CD8-positive, alpha-beta memory T cell (primary cell): ENCODE measurements around the gene ACSM6. TPM values are rescaled to one million over a fixed set of nuclear protein-coding genes. Genes with fewer than 3 reads are reported as not detected.

ENCODE experiments used
- CTCF ChIA-PET: fragments of 350-600 bp; sonication (Branson Sonifier 250); formaldehyde crosslinking; loops from one replicate; lab custom pipeline; 2021; ENCODE audit warnings: antibody characterized with exemption; lab: Charles Lee
- POLR2A ChIA-PET: fragments of 350-600 bp; sonication (Branson Sonifier 250); formaldehyde crosslinking; loops from one replicate; lab custom pipeline; 2021; ENCODE audit warnings: antibody characterized with exemption; lab: Charles Lee
- DNase-seq, 5 donors: peaks; one replicate each; pipeline versions ENCODE4 v3.0.0 to v3.0.0-alpha.2; 2020 to 2022; ENCODE audit warnings: mixed read lengths in 1 of 5
- H3K27ac ChIP-seq: one replicate; pipeline ENCODE4 v1.7.0; 2013; ENCODE audit warnings: low read depth, mild to moderate bottlenecking, low read length, moderate library complexity
- H3K27me3 ChIP-seq: 2 replicates; pipeline ENCODE4 v1.7.0; 2013; ENCODE audit warnings: low read length, mild to moderate bottlenecking; ENCODE audit not compliant: insufficient read depth, poor library complexity, severe bottlenecking
- H3K36me3 ChIP-seq: 2 replicates; pipeline ENCODE4 v1.7.0; 2013; ENCODE audit warnings: mild to moderate bottlenecking, low read length, moderate library complexity; ENCODE audit not compliant: insufficient read depth
- H3K4me1 ChIP-seq: 2 replicates; pipeline ENCODE4 v1.7.0; 2013; ENCODE audit warnings: mild to moderate bottlenecking, low read length, moderate library complexity; ENCODE audit not compliant: insufficient read depth
- H3K4me3 ChIP-seq: 2 replicates; pipeline ENCODE4 v1.7.0; 2013; ENCODE audit warnings: mild to moderate bottlenecking, low read length
- H3K9me3 ChIP-seq: 2 replicates; pipeline ENCODE4 v1.7.0; 2013; ENCODE audit warnings: mild to moderate bottlenecking, low read length
- H3K27ac Mint-ChIP-seq, 8 donors: one replicate each; pipeline ENCODE4 v1.8.0; 2020 to 2021; ENCODE audit warnings: mixed read lengths in 8 of 8, mild to moderate bottlenecking in 6 of 8, inconsistent platforms in 3 of 8, moderate library complexity in 3 of 8
- H3K27me3 Mint-ChIP-seq, 2 donors: one replicate each; pipeline ENCODE4 v1.8.0; 2020 to 2021; ENCODE audit warnings: mixed read lengths in 2 of 2, mild to moderate bottlenecking in 1 of 2, moderate library complexity in 1 of 2
- H3K36me3 Mint-ChIP-seq, 3 donors: one replicate each; pipeline ENCODE4 v1.8.0; 2020 to 2021; ENCODE audit warnings: mixed read lengths in 3 of 3, inconsistent platforms in 1 of 3, mild to moderate bottlenecking in 1 of 3
- H3K4me1 Mint-ChIP-seq, 3 donors: one replicate each; pipeline ENCODE4 v1.8.0; 2020 to 2021; ENCODE audit warnings: mixed read lengths in 3 of 3, inconsistent platforms in 1 of 3, mild to moderate bottlenecking in 1 of 3
- H3K4me3 Mint-ChIP-seq, 7 donors: one replicate each; pipeline ENCODE4 v1.8.0; 2020 to 2021; ENCODE audit warnings: mixed read lengths in 7 of 7, mild to moderate bottlenecking in 6 of 7, moderate library complexity in 4 of 7, inconsistent platforms in 2 of 7
- H3K9me3 Mint-ChIP-seq, 5 donors: one replicate each; pipeline ENCODE4 v1.8.0; 2020 to 2022; ENCODE audit warnings: mixed read lengths in 5 of 5, mild to moderate bottlenecking in 3 of 5, moderate library complexity in 2 of 5, inconsistent platforms in 1 of 5
- polyA plus RNA-seq: library from polyadenylated mRNA; unstranded; fragments of 300-500 nt; fragmentation: Illumina TruSeq; gene quantifications from one replicate; pipeline ENCODE4 v1.2.3, GENCODE V29; 2021
- total RNA-seq, 2 experiments: library from RNA; stranded (reverse); gene quantifications; one replicate each; pipeline ENCODE4 v1.2.3, GENCODE V29; 2021

The ACSM6 gene
- total and polyA plus RNA-seq, 3 experiments from 2014 or later, result not detected

DNA sequence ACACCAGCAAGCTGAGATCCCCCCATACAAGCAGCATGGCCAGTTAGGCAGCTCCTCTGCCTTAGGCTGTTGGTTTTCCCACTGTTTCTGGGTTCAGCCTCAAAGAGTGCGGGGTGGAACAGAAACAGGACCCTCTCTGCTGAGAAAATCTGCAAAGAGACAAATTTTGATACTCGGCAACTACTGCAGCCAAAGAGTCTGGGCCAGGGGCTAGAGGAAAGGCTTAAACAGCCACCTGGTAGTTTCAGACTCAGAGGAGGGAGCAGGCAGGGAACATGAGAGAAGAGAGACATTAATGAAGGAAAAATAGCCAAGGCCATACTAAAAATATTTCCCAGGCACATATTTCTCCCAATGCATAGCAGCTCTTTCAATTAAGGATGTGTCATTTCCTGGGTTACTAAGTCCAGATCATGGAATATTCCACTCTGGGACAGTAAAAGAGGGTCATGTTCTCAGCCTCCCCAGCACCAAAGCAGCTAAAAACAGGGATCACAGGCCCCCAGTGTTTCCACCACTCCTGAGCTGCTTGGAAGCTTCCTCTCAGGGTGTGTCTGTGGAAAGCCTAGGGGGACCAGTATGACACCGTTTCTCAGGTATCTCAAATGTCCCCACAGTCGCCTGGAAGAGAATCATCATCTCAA lies 67.0 kb downstream of the ACSM6 start:
- Mint-ChIP-seq H3K27ac (no peak overlapping the region), H3K4me3 (no peak overlapping the region), H3K9me3 (no peaks in the 10 kb centered on the region), H3K4me1 (no peaks in the 10 kb centered on the region), H3K27me3 (peaks cover 0 to 10% of the 10 kb centered on the region in 2 donors), H3K36me3 (no peaks in the 10 kb centered on the region)
- no peak overlapping the region for H3K4me3 ChIP-seq
- CTCF ChIA-PET, result no interaction called here
- H3K4me1 ChIP-seq, result no peaks in the 10 kb centered on the region
- POLR2A ChIA-PET, result no interaction called here
- DNase-seq, result no peak
- no peaks in the 10 kb centered on the region for H3K9me3 ChIP-seq
- H3K27ac ChIP-seq, result no peak overlapping the region
- H3K36me3 ChIP-seq, result no peaks in the 10 kb centered on the region
- H3K27me3 ChIP-seq, result no peaks in the 10 kb centered on the region

DNA sequence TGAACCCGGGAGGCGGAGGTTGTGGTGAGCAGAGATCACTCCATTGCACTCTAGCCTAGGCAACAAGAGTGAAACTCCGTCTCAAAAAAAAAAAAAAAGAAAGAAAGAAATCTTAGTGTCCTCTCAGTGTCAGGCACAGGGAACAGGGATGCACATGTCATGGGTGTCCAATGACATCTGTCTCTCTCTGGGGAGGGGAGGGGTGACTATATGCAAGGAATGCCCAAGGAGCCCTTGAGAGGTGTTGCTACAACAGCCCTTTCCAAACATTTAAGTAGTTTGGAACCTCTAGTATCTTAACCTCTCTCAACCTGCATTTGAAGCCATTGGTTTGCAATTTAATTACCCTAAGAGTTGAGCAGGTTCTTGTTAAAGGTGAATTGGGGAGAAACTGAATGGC lies 67.9 kb downstream of the ACSM6 start:
- Mint-ChIP-seq H3K4me3 (no peak overlapping the region), H3K36me3 (no peaks in the 10 kb centered on the region), H3K27me3 (peaks cover 0 to 10% of the 10 kb centered on the region in 2 donors), H3K27ac (no peak overlapping the region), H3K9me3 (no peaks in the 10 kb centered on the region), H3K4me1 (peaks cover 3 to 5% (median 4%) of the 10 kb centered on the region in 3 donors)
- ChIA-PET POLR2A (no interaction called here), CTCF (no interaction called here)
- no peak for DNase-seq
- H3K4me3 ChIP-seq, result no peak overlapping the region
- no peak overlapping the region for H3K27ac ChIP-seq
- no peaks in the 10 kb centered on the region for H3K4me1 ChIP-seq
- no peaks in the 10 kb centered on the region for H3K9me3 ChIP-seq
- no peaks in the 10 kb centered on the region for H3K27me3 ChIP-seq
- H3K36me3 ChIP-seq, result no peaks in the 10 kb centered on the region

DNA sequence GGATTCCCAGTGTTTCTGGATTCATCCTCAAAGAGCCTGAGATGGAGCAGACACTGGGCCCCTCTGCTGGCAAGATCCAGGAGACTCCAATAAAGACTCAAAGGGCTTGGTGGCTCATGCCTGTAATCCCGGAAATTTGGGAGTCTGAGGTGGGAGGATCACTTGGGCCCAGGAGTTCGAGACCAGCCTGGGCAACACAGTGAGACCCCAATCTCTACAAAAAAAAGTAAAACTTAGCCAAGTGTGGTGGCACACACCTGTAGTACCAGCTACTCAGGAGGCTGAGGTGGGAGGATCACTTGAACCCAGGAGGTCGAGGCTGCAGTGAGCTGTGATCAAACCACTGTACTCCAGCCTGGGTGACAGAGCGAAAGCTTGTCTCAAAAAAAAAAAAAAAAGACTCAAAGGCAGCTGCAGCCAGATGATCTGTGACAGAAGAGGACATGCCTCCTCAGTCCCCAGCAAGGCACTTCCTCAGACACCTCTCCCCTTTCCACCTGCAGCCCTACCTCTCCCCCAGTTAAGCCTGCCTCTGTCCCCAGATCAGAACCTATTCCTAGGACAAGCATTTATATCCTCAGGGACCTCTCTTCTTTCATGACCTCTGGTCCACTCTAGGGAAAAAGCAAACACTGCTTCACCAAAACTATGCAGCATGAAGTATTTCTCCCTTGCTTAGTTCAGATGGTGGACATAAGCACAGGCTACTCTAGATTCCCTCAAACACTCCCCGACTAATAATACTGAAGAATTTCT lies 68.9 kb downstream of the ACSM6 start:
- POLR2A ChIA-PET, result no interaction called here

DNA sequence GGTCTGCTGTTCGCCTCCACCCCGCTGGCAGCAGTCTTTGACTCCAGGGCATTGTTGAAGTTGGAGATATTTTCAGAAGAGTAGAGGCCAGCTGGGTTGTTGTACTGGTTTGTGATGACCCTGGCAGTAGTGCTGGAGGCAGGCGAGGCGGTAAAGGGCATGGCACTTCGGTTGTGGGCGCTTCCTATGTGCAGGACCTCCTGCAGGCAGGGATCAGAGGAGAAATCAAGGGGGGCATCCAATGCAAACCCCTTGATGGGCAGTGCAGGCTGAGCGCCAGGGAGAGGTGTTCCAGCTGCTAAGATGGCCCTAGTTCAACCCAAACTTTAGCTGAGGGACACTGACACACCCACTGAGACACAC lies 69.8 kb downstream of the ACSM6 start:
- Histone ChIP-seq H3K36me3 (no peaks in the 10 kb centered on the region), H3K27ac (no peak overlapping the region), H3K27me3 (no peaks in the 10 kb centered on the region), H3K9me3 (no peaks in the 10 kb centered on the region), H3K4me1 (no peaks in the 10 kb centered on the region), H3K4me3 (no peak overlapping the region)
- ChIA-PET POLR2A (interaction anchor here (0.7 kb wide), 1 partner anchor 36 kb away, joined by 3 read pairs; no protein-coding TSS in a partner anchor), CTCF (interaction anchor here (1.2 kb wide), 1 partner anchor 30 kb away, joined by 3 read pairs; no protein-coding TSS in a partner anchor)
- Mint-ChIP-seq H3K27ac (no peak overlapping the region), H3K4me1 (peaks cover 3 to 6% (median 4%) of the 10 kb centered on the region in 3 donors), H3K36me3 (no peaks in the 10 kb centered on the region), H3K27me3 (peaks cover 0 to 4% of the 10 kb centered on the region in 2 donors), H3K4me3 (no peak overlapping the region), H3K9me3 (no peaks in the 10 kb centered on the region)
- DNase-seq, result no peak

More for the DNA sequence above, 68.9 kb downstream of the ACSM6 start:
- H3K27ac ChIP-seq, result no peak overlapping the region
- H3K27me3 ChIP-seq, result no peaks in the 10 kb centered on the region
- DNase-seq, result no peak
- peaks cover 3 to 6% (median 4%) of the 10 kb centered on the region in 3 donors for H3K4me1 Mint-ChIP-seq
- CTCF ChIA-PET, result no interaction called here
- H3K9me3 ChIP-seq, result no peaks in the 10 kb centered on the region
- no peaks in the 10 kb centered on the region for H3K36me3 Mint-ChIP-seq
- no peaks in the 10 kb centered on the region for H3K4me1 ChIP-seq
- no peak overlapping the region for H3K27ac Mint-ChIP-seq
- H3K4me3 Mint-ChIP-seq, result no peak overlapping the region
- peaks cover 0 to 6% of the 10 kb centered on the region in 2 donors for H3K27me3 Mint-ChIP-seq
- no peaks in the 10 kb centered on the region for H3K9me3 Mint-ChIP-seq
- H3K4me3 ChIP-seq, result no peak overlapping the region
- no peaks in the 10 kb centered on the region for H3K36me3 ChIP-seq

DNA sequence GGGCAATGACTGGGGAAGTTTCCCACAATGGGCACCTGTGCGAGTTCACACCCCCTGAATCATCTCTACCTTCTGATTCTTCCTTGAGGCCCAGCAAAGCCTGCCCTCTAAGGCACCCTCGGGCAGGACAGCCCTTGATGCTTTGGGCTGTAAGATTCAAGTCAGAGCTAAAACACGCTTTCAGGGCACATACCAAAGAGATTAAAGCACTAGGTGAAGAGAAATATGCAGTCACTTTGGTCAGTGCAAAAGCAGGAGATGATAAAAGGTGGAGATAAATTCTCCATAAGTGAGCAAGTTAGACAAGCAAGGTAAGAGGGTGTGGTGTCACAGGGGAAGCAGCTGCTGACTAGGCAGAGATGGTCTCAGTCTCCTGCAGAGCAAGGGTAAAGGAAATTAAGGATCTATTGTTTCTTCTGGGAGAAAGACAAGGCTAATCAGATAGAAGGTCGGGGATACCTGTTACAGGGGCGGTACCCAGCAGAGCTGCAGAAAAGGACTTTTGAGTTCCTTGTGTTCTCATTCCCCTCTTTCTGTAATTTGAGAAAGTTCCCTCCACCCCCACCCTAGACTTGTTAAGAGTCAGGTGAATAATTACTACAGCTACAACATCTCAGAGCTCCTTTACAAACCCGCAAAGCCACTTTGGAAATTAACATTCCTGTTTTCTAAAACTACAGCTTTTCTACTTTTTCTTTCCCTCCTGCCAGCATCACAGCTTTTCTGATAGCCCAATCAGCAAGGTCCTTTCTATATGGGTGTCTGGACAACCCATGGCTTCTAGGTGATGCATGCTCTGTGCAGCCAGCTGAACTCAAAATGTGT lies 70.4 kb downstream of the ACSM6 start:
- DNase-seq, result no peak
- Mint-ChIP-seq H3K9me3 (no peaks in the 10 kb centered on the region), H3K36me3 (no peaks in the 10 kb centered on the region), H3K4me3 (no peak overlapping the region), H3K27me3 (peaks cover 0 to 4% of the 10 kb centered on the region in 2 donors), H3K4me1 (peaks cover 3 to 6% (median 4%) of the 10 kb centered on the region in 3 donors), H3K27ac (peak overlapping the region in 1 of 8 donors; percentile 11)
- POLR2A ChIA-PET, result interaction anchor here (0.7 kb wide), 1 partner anchor 35 kb away, joined by 3 read pairs; no protein-coding TSS in a partner anchor
- Histone ChIP-seq H3K36me3 (no peaks in the 10 kb centered on the region), H3K4me1 (no peaks in the 10 kb centered on the region), H3K27me3 (no peaks in the 10 kb centered on the region), H3K27ac (no peak overlapping the region), H3K4me3 (no peak overlapping the region), H3K9me3 (no peaks in the 10 kb centered on the region)
- CTCF ChIA-PET, result interaction anchor here (0.8 to 1.4 kb wide), 3 partner anchors 17 to 99 kb away, joined by 3 to 4 read pairs (median 4); no protein-coding TSS in a partner anchor

DNA sequence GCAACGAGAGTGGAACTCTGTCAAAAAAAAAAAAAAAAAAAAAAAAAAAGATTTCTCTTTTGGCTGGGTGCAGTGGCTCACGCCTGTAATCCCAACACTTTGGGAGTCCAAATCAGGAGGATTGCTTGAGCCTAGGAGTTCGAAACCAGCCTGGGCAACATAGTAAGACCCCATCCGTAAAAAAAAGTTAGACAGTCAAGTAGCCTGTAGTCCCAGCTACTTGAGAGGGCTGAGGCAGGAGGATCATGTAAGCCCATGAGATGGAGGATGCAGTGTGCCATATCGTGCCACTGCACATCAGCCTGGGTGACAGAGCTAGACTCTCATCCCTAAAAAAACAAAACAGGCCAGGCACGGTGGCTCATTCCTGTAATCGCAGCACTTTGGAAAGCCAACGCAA lies 71.5 kb downstream of the ACSM6 start:
- Mint-ChIP-seq H3K4me3 (no peak overlapping the region), H3K27ac (no peak overlapping the region), H3K27me3 (peaks cover 0 to 4% of the 10 kb centered on the region in 2 donors), H3K36me3 (no peaks in the 10 kb centered on the region), H3K4me1 (peaks cover 3 to 6% (median 4%) of the 10 kb centered on the region in 3 donors), H3K9me3 (no peaks in the 10 kb centered on the region)
- Histone ChIP-seq H3K4me3 (no peak overlapping the region), H3K27me3 (no peaks in the 10 kb centered on the region), H3K4me1 (no peaks in the 10 kb centered on the region), H3K36me3 (no peaks in the 10 kb centered on the region), H3K9me3 (no peaks in the 10 kb centered on the region), H3K27ac (no peak overlapping the region)
- DNase-seq, result no peak
- POLR2A ChIA-PET, result no interaction called here
- CTCF ChIA-PET, result interaction anchor here (1.4 kb wide), 1 partner anchor 97 kb away, joined by 4 read pairs; no protein-coding TSS in a partner anchor

DNA sequence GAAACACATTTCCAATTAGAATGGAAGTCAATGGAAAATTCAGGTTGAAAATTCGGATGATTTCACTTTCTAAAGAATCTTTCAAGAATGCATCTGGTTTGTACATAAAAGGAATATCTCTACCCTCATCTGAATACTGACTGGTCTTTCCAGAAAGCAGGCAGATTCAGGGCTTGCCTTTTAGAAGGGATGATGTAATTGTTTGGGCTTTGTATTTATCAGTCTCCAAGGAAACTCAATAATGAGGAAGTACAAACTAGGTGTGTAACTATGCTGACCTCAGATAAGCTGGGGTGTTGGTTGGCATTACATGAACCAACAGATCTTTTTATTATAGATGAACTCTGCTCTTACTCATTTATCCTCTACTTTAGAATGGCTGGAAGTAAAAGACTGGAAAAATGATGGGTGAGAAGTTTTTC lies 72.6 kb downstream of the ACSM6 start:
- Mint-ChIP-seq H3K9me3 (no peaks in the 10 kb centered on the region), H3K27me3 (peaks cover 0 to 2% of the 10 kb centered on the region in 2 donors), H3K27ac (peak overlapping the region in 2 of 8 donors; percentile 14 to 27), H3K4me1 (peaks cover 3 to 6% (median 4%) of the 10 kb centered on the region in 3 donors), H3K36me3 (no peaks in the 10 kb centered on the region), H3K4me3 (no peak overlapping the region)
- CTCF ChIA-PET, result no interaction called here
- Histone ChIP-seq H3K9me3 (no peaks in the 10 kb centered on the region), H3K4me3 (no peak overlapping the region), H3K27me3 (no peaks in the 10 kb centered on the region), H3K4me1 (no peaks in the 10 kb centered on the region), H3K36me3 (no peaks in the 10 kb centered on the region), H3K27ac (no peak overlapping the region)
- POLR2A ChIA-PET, result no interaction called here
- no peak for DNase-seq
